ENCODE data around the gene ZNF385B.

Gene ZNF385B

GRCh38 chr2:179428649-179429048 is 432.8 kb downstream of the ZNF385B start:
- DNase-seq = no peak

GRCh38 chr2:179427065-179427464 is 434.3 kb downstream of the ZNF385B start:
- DNase-seq = no peak

DNA sequence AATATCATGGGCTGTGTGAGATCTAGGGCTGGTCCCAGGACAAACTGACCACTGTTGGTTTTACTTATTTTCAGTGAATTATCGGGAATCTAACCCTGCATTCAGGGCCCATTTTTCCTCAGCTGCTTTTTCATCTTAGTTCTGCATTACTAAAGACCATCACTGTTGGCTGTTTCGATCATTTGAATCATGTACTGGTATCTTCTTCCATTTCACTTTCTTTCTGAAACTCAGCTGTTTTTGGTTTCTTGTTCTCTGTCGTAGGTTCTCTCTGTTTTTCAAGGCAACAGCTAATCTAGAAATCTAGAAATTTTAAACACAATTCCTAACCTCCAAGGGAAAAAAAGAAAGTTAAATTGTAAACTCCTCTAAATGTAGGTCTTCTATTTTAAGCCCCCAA is 436.8 kb downstream of the ZNF385B start:
- DNase-seq = no peak

GRCh38 chr2:179422037-179422643 is 439.3 kb downstream of the ZNF385B start:
- DNase-seq = peak; percentile 14 to 21

- DNase-seq = no peak
Observed at GRCh38 chr2:179417436-179417949, 443.9 kb downstream of the ZNF385B start.

GRCh38 chr2:179412112-179412511 is 449.3 kb downstream of the ZNF385B start:
- DNase-seq = no peak

DNA sequence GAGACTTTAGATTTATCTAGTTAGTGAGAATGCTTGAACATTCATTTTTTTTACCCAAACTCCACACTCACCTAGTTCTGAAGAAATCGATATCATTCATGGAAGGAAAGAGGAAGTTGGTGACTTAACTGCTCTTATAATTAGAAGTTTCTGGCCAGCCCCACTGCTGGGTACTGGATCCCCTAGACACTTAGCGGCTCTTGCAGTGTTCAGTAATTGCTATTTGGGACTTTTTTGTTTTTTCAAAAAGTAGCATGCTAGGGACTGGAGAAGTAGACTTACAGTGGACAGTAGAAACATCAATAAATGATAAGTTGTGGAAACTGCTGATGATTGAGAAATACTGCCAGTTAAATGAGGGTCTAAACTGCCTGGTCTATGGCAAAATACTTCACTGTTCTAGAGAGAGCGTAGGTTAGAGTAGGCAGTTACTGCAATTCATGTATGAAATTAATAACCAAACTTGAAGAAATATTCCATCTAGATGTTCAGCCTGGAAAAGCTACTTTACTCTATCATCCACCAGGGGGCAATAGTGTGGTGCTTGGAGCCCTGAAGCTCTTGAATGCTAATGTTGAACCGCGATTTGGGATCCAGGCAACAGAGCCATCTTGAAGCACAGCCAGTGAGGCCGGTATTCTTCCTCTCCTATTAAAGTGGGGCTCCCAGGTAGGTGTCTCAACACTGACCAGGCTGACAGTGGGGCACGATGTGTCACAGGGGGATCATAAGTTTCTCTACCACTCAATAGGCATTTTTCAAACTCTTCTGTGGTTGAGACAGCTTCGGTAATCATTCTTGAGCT is 450.7 kb downstream of the ZNF385B start:
- DNase-seq = peak in 1 of 2 donors; percentile 1

DNA sequence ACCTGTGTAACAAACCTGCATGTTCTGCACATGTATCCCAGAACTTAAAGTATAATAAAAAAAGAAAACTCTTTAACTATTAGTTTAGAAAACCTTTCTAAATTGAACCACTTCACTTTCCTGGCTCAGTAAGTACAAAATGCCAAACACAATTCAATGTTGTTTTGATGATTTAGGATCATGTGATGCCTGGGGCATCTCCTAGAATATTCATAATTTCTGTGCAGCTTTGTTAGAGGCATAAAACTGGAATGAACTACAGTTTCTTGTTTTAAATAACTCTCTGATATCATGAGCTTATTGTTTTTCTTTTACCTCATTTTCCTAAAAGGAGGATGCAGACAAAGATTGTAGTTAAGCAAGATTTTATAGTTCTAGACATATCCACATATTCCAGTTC is 457.8 kb downstream of the ZNF385B start:
- no peak for DNase-seq

DNA sequence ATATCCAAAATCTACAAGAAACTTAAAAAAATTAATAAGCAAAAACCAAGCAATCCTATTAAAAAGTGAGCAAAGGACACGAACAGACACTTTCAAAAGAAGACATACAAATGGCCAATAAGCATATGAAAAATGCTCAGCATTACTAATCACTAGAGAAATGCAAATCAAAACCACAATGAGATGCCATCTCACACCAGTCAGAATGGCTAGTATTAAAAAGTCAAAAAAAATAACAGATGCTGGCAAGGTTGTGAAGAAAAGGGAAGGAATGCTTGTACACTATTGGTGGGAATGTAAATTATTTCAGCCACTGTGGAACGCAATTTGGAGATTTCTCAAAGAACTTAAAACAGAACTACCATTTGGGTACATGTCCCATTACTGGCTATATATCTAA is 467.9 kb downstream of the ZNF385B start:
- DNase-seq = no peak
